ENCODE results near the gene PFN3.
"Not testable (repeated sequence)": the region's sequence is repeated elsewhere in the genome, so short reads cannot be mapped to it uniquely, and the experiment has no call there.

PFN3 gene

GRCh38 chr5:177371120-177372033 is 29.1 kb downstream of the PFN3 start:
- no peak for DNase-seq

- no peak for DNase-seq
Observed at GRCh38 chr5:177370488-177371119, 29.9 kb downstream of the PFN3 start.

- no peak for DNase-seq
Observed at GRCh38 chr5:177369645-177370440, 30.6 kb downstream of the PFN3 start.

GRCh38 chr5:177368869-177369644 is 31.4 kb downstream of the PFN3 start:
- no peak for DNase-seq

- no peak for DNase-seq
Observed at GRCh38 chr5:177367981-177368868, 32.2 kb downstream of the PFN3 start.

GRCh38 chr5:177367323-177367848 is 33.1 kb downstream of the PFN3 start:
- DNase-seq = no peak

- DNase-seq = no peak
Observed at GRCh38 chr5:177366528-177367322, 33.7 kb downstream of the PFN3 start.

- no peak for DNase-seq
Observed at GRCh38 chr5:177365845-177366527, 34.5 kb downstream of the PFN3 start.

- DNase-seq = no peak
Observed at GRCh38 chr5:177364159-177364962, 36.1 kb downstream of the PFN3 start.

GRCh38 chr5:177363565-177363964 is 36.9 kb downstream of the PFN3 start:
- no peak for DNase-seq

- no peak for DNase-seq
Observed at GRCh38 chr5:177362610-177363507, 37.6 kb downstream of the PFN3 start.

GRCh38 chr5:177362292-177362609 is 38.2 kb downstream of the PFN3 start:
- no peak for DNase-seq

- no peak for DNase-seq
Observed at GRCh38 chr5:177361418-177362291, 38.8 kb downstream of the PFN3 start.

GRCh38 chr5:177360740-177361139 is 39.7 kb downstream of the PFN3 start:
- DNase-seq = not testable (repeated sequence)

GRCh38 chr5:177359860-177360259 is 40.6 kb downstream of the PFN3 start:
- no peak for DNase-seq

GRCh38 chr5:177359451-177359851 is 41.0 kb downstream of the PFN3 start:
- DNase-seq = no peak

- no peak for DNase-seq
Observed at GRCh38 chr5:177358370-177358819, 42.1 kb downstream of the PFN3 start.
